ENCODE measurements around the gene TARBP1. TPM values are rescaled to one million over a fixed set of nuclear protein-coding genes. Genes with fewer than 3 reads are reported as not detected.

Gene TARBP1
- total and polyA plus RNA-seq, 2 of the 4 experiments (the other 2 are of a cell fraction), result 10.6 to 17.7 TPM

DNA sequence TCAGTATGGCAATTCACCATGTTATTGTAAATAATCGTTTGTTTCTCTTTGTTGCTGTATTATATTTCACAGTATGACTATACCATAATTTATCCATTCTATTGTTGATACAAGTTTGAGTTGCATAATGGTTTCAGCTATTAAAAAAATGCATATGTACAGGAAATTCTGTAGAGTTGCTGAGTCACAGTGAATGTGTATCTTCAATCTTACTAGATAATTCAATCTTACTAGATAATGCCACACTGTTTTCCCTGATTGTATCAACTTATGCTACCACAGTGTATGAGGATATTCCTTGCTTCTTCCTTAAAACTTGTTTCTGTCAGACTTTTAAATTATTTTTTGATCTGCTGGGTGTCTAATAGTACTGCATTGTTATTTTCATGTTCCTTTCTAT, 109.2 kb downstream of the TARBP1 start:
- no peaks in the 10 kb centered on the region for H3K27me3 ChIP-seq (ENCODE audit: control insufficient read depth, insufficient read depth, low read length)
- no peak overlapping the region for H3K56ac ChIP-seq (ENCODE audit: extremely low read depth, insufficient read depth, low read length)
- WGBS, 2 experiments (ENCODE audit: extremely low coverage in 2 of 2, insufficient read length in 1 of 2), result no CpG with 5 or more reads among the region's 1 CpG
- no peak overlapping the region for H3K4me2 ChIP-seq (ENCODE audit: low read depth, low read length)
- no peak overlapping the region for H2AFZ ChIP-seq (replicated peaks; ENCODE audit: low read length, poor library complexity)
- H3K4me1 ChIP-seq (ENCODE audit: control insufficient read depth, insufficient read depth, low read length), result no peaks in the 10 kb centered on the region
- ATAC-seq (ENCODE audit: low read depth) (no peak), DNase-seq (peak; percentile 81)
- dilution Hi-C loops (cut with HindIII; ENCODE audit: low sequenced_read_pairs, unreplicated experiment), result no loop called here
- no peak overlapping the region for H2BK15ac ChIP-seq (ENCODE audit: low read depth, low read length)
- H3K14ac ChIP-seq (replicated peaks; ENCODE audit: low read depth, low read length), result no peak overlapping the region
- H3K27ac ChIP-seq (ENCODE audit: insufficient read depth, low read length), result no peak overlapping the region
- TF ChIP-seq MXI1 (IDR thresholded peaks at IDR 0.05; ENCODE audit: borderline replicate concordance, low read depth, low read length), result no peak
- TF ChIP-seq NFE2L2 (IDR thresholded peaks at IDR 0.05; ENCODE audit: low read depth, low read length), result peak; percentile 98
- TF ChIP-seq, protein P1, sequence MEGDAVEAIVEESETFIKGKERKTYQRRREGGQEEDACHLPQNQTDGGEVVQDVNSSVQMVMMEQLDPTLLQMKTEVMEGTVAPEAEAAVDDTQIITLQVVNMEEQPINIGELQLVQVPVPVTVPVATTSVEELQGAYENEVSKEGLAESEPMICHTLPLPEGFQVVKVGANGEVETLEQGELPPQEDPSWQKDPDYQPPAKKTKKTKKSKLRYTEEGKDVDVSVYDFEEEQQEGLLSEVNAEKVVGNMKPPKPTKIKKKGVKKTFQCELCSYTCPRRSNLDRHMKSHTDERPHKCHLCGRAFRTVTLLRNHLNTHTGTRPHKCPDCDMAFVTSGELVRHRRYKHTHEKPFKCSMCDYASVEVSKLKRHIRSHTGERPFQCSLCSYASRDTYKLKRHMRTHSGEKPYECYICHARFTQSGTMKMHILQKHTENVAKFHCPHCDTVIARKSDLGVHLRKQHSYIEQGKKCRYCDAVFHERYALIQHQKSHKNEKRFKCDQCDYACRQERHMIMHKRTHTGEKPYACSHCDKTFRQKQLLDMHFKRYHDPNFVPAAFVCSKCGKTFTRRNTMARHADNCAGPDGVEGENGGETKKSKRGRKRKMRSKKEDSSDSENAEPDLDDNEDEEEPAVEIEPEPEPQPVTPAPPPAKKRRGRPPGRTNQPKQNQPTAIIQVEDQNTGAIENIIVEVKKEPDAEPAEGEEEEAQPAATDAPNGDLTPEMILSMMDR (conservative IDR thresholded peaks at IDR 0.05; ENCODE audit: low read depth, low read length), result no peak
- TF ChIP-seq MAFK (IDR thresholded peaks at IDR 0.05; ENCODE audit: low read depth, low read length), result peak; percentile 84
- no peak for TF ChIP-seq RAD21 (IDR thresholded peaks at IDR 0.05; ENCODE audit: low read length)
- no peak for TF ChIP-seq MAZ (IDR thresholded peaks at IDR 0.05; ENCODE audit: borderline replicate concordance, low read depth, low read length)
- TF ChIP-seq, protein P2, sequence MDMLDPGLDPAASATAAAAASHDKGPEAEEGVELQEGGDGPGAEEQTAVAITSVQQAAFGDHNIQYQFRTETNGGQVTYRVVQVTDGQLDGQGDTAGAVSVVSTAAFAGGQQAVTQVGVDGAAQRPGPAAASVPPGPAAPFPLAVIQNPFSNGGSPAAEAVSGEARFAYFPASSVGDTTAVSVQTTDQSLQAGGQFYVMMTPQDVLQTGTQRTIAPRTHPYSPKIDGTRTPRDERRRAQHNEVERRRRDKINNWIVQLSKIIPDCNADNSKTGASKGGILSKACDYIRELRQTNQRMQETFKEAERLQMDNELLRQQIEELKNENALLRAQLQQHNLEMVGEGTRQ (IDR thresholded peaks at IDR 0.05; ENCODE audit: low read depth, low read length), result no peak
- peak; percentile 75; the same call in 1 of the 2 replicates for TF ChIP-seq CEBPB (IDR thresholded peaks at IDR 0.05; ENCODE audit: low read depth, low read length)
- H3K23ac ChIP-seq (ENCODE audit: low read depth, low read length), result no peak overlapping the region
- no peak overlapping the region for H3K4ac ChIP-seq (ENCODE audit: low read depth, low read length)
- intact Hi-C loops (cut with micrococcal nuclease), result loop anchor here (5.0 kb wide), 1 partner anchor 157 kb away; no protein-coding TSS in a partner anchor
- no peak overlapping the region for H4K91ac ChIP-seq (ENCODE audit: insufficient read depth, low read depth, low read length)
- in situ Hi-C loops (cut with MboI; ENCODE audit: low sequenced_read_pairs), result no loop called here
- no peak overlapping the region for H2BK120ac ChIP-seq (ENCODE audit: low read depth, low read length)
- H3K18ac ChIP-seq (ENCODE audit: low read depth, low read length), result peak overlapping the region; percentile 16; the same call in 1 of the 2 replicates
- no TSS peak for BruUV-seq (replicated peaks)
- H3K4me3 ChIP-seq (ENCODE audit: insufficient read depth, low read depth, low read length), result no peak overlapping the region
- H3K9me3 ChIP-seq (ENCODE audit: control insufficient read depth, insufficient read depth, low read length), result no peaks in the 10 kb centered on the region
- H2AK5ac ChIP-seq (ENCODE audit: low read depth, low read length), result no peak overlapping the region
- peak overlapping the region; percentile 93 for H2BK5ac ChIP-seq (ENCODE audit: low read depth, low read length, poor library complexity, severe bottlenecking)
- peak overlapping the region; percentile 55; the same call in 1 of the 2 replicates for H4K5ac ChIP-seq (ENCODE audit: low read depth, low read length)
- H3K9ac ChIP-seq (ENCODE audit: low read depth, low read length), result no peak overlapping the region
- ChIA-PET POLR2A (ENCODE audit: unreplicated experiment) (no interaction called here), CTCF (no interaction called here)
- peak overlapping the region in 1 of 2 experiments; percentile 14; a peak in 1 of 4 replicates for H4K8ac ChIP-seq (ENCODE audit: low read depth in 2 of 2, low read length in 2 of 2)
- peaks cover 13 to 16% of the 10 kb centered on the region in 2 experiments; a peak in 3 of 4 replicates for H3K79me1 ChIP-seq (ENCODE audit: low read depth in 1 of 2, low read length in 2 of 2)
- H3K36me3 ChIP-seq (ENCODE audit: control insufficient read depth, insufficient read depth, low read length), result no peaks in the 10 kb centered on the region
- no peaks in the 10 kb centered on the region for H4K20me1 ChIP-seq (ENCODE audit: insufficient read depth, low read length)
- no peak overlapping the region for H2AK9ac ChIP-seq (replicated peaks; ENCODE audit: low read depth, low read length, poor library complexity)
- no peak overlapping the region for H2BK20ac ChIP-seq (ENCODE audit: low read depth, low read length)
- 0 out of 2 replicates have a peak, but pooled peaks cover 1% of the 10 kb centered on the region for H3K9me1 ChIP-seq (ENCODE audit: insufficient read depth, low read length)

Measured in IMR-90 (cell line).